ENCODE data around the gene CHCHD3. TPM values are rescaled to one million over a fixed set of nuclear protein-coding genes. Genes with fewer than 3 reads are reported as not detected.

Gene CHCHD3
- total and polyA plus RNA-seq, 2 donors: 22.5 to 56.6 TPM

DNA sequence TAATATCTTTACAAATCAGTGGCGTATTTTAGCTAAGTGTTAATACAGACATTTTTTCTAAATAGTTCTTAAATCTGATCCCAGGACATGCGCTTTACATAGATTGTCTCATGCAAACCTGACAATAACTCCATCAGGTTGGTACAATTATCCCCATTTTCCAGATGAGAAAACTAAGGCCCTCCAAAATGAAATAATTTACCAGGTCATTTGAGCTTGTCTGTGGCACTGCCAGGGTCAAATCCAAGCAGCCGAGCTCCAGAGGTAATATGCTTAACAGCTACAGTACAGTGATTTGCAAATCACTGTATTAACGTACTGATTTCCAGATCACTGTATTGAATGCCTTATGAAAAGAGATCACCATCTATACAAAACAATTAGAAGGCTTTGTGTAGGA is 223.1 kb downstream of the CHCHD3 start:
- DNase-seq (ENCODE audit: low read depth in 6 of 9, low spot score in 9 of 9): no peak

DNA sequence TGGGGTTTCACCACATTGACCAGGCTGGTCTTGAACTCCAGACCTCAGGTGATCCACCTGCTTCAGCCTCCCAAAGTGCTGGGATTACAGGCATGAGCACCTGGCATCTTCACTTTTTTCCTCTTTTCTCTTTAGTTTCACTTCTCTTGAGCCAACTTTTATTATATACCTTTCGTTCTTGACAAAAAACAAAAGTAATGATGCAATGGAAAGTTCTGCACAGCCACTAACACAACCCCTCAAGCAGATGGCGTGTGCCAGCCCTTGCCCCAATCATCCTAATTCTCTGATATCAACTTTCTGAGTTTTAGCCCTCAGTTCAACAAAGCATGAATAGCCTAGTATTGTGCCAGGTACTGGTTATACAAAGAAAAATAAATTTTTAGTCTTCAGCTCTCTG is 223.6 kb downstream of the CHCHD3 start:
- Histone ChIP-seq H3K36me3 (ENCODE audit: control insufficient read depth in 2 of 2, insufficient read depth in 2 of 2, low read length in 1 of 2) (no peaks in the 10 kb centered on the region), H3K27me3 (ENCODE audit: control insufficient read depth in 2 of 2, insufficient read depth in 1 of 2, low read length in 1 of 2) (no peaks in the 10 kb centered on the region), H3K4me3 (ENCODE audit: low read length in 2 of 2) (no peak overlapping the region), H3K4me1 (ENCODE audit: control insufficient read depth in 2 of 2, insufficient read depth in 2 of 2, low read length in 2 of 2) (no peaks in the 10 kb centered on the region), H3K27ac (ENCODE audit: low read depth in 1 of 2, low read length in 1 of 2) (no peak overlapping the region), H3K9me3 (ENCODE audit: control insufficient read depth in 2 of 2, insufficient read depth in 1 of 2, low read length in 1 of 2) (no peaks in the 10 kb centered on the region)
- no peak for DNase-seq (ENCODE audit: low read depth in 6 of 9, low spot score in 9 of 9)
- WGBS: 94% methylated on average over 2 of the region's 2 CpGs

More for the DNA sequence above, 223.1 kb downstream of the CHCHD3 start:
- no peaks in the 10 kb centered on the region for H3K36me3 ChIP-seq (ENCODE audit: control insufficient read depth in 2 of 2, insufficient read depth in 2 of 2, low read length in 1 of 2)
- H3K4me1 ChIP-seq (ENCODE audit: control insufficient read depth in 2 of 2, insufficient read depth in 2 of 2, low read length in 2 of 2): no peaks in the 10 kb centered on the region
- no peaks in the 10 kb centered on the region for H3K9me3 ChIP-seq (ENCODE audit: control insufficient read depth in 2 of 2, insufficient read depth in 1 of 2, low read length in 1 of 2)
- H3K27ac ChIP-seq (ENCODE audit: low read depth in 1 of 2, low read length in 1 of 2): no peak overlapping the region
- WGBS: 97% methylated on average over 4 of the region's 4 CpGs
- H3K4me3 ChIP-seq (ENCODE audit: low read length in 2 of 2): no peak overlapping the region
- no peaks in the 10 kb centered on the region for H3K27me3 ChIP-seq (ENCODE audit: control insufficient read depth in 2 of 2, insufficient read depth in 1 of 2, low read length in 1 of 2)

DNA sequence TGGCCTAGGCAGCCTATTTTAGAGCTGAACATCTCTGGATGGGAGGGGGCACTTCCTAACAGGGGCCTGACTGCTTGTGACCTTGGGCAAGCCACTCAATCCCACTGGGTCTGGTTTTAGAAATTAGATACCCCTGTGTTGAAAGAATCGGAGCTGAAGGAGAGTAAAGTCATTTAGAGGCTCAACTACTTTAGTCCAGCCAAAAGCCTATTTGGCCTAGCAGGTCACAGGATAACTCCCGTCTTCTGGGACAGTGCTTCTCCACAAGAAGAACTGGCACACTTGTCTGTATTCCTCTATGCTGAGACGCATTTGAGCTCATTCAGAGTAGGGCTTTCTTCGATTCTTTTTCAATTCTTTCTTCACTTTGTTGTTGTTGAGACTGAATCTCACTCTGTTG is 224.2 kb downstream of the CHCHD3 start:
- DNase-seq (ENCODE audit: low read depth in 6 of 9, low spot score in 9 of 9): no peak
- Histone ChIP-seq H3K27ac (ENCODE audit: low read depth in 1 of 2, low read length in 1 of 2) (no peak overlapping the region), H3K9me3 (ENCODE audit: control insufficient read depth in 2 of 2, insufficient read depth in 1 of 2, low read length in 1 of 2) (no peaks in the 10 kb centered on the region), H3K36me3 (ENCODE audit: control insufficient read depth in 2 of 2, insufficient read depth in 2 of 2, low read length in 1 of 2) (no peaks in the 10 kb centered on the region), H3K4me1 (ENCODE audit: control insufficient read depth in 2 of 2, insufficient read depth in 2 of 2, low read length in 2 of 2) (no peaks in the 10 kb centered on the region), H3K4me3 (ENCODE audit: low read length in 2 of 2) (no peak overlapping the region), H3K27me3 (ENCODE audit: control insufficient read depth in 2 of 2, insufficient read depth in 1 of 2, low read length in 1 of 2) (no peaks in the 10 kb centered on the region)
- 97% methylated on average over 4 of the region's 4 CpGs for WGBS

DNA sequence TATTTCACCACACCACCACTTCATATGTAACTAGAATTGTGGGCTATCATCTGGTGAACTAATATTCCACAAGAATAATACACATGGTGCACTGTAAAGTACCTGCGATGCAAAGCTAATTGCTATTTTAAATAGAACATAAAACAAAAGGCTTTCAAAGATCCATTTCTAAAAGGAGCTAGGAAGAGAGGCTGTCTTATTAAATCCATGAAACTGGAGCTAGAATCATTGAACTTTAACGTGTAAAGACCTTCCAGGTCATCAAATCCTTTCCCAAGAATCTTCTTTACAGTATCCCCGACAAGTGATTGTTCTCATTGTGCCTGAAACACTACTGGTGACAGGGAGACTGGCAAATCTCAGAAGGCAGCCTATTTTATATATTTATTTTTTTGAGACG is 224.9 kb downstream of the CHCHD3 start:
- Histone ChIP-seq H3K36me3 (ENCODE audit: control insufficient read depth in 2 of 2, insufficient read depth in 2 of 2, low read length in 1 of 2) (no peaks in the 10 kb centered on the region), H3K4me1 (ENCODE audit: control insufficient read depth in 2 of 2, insufficient read depth in 2 of 2, low read length in 2 of 2) (no peaks in the 10 kb centered on the region), H3K9me3 (ENCODE audit: control insufficient read depth in 2 of 2, insufficient read depth in 1 of 2, low read length in 1 of 2) (no peaks in the 10 kb centered on the region), H3K4me3 (ENCODE audit: low read length in 2 of 2) (no peak overlapping the region), H3K27me3 (ENCODE audit: control insufficient read depth in 2 of 2, insufficient read depth in 1 of 2, low read length in 1 of 2) (no peaks in the 10 kb centered on the region), H3K27ac (ENCODE audit: low read depth in 1 of 2, low read length in 1 of 2) (no peak overlapping the region)
- WGBS: 96% methylated on average over 4 of the region's 4 CpGs
- no peak for DNase-seq (ENCODE audit: low read depth in 6 of 9, low spot score in 9 of 9)

DNA sequence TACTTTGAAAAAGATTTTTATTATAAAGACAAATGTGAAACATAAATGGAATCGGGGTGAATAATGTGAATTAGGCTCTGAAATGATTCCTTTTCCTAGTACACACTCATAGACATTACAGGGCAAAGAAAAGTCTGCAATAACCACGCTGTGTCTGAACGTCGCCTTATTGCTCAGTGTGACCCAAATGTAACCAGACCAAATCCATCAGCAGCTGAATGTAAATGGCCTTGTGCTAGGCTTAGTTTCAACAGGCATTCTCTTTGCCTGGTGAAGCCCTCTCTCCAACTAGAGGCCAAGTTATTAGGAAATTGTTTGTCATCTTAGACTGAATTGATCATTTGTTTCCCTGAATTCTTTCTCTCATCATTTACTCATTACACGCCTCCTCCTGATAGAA is 225.5 kb downstream of the CHCHD3 start:
- Histone ChIP-seq H3K4me3 (ENCODE audit: low read length in 2 of 2) (no peak overlapping the region), H3K36me3 (ENCODE audit: control insufficient read depth in 2 of 2, insufficient read depth in 2 of 2, low read length in 1 of 2) (no peaks in the 10 kb centered on the region), H3K27me3 (ENCODE audit: control insufficient read depth in 2 of 2, insufficient read depth in 1 of 2, low read length in 1 of 2) (no peaks in the 10 kb centered on the region), H3K4me1 (ENCODE audit: control insufficient read depth in 2 of 2, insufficient read depth in 2 of 2, low read length in 2 of 2) (no peaks in the 10 kb centered on the region), H3K27ac (ENCODE audit: low read depth in 1 of 2, low read length in 1 of 2) (no peak overlapping the region), H3K9me3 (ENCODE audit: control insufficient read depth in 2 of 2, insufficient read depth in 1 of 2, low read length in 1 of 2) (no peaks in the 10 kb centered on the region)
- 98% methylated on average over 5 of the region's 5 CpGs for WGBS
- no peak for DNase-seq (ENCODE audit: low read depth in 6 of 9, low spot score in 9 of 9)

DNA sequence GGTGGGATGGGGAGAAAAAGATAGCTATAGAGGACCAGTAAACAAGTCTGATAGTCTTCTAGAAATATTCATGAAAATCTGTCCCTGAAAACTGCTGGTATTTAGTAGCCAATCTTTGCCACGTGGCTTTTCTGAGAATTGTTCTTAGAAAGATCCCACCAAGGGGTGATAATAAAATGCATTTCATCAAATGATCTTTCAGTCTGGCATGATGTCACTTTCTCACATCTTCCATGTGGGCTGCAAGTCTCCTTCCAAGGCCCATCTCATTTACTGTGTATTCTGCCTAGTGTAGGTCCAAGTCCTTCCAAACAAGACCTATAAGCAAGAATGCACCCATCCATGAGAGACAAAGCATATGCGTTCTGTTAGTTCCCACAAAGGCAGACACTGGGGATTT is 226.0 kb downstream of the CHCHD3 start:
- DNase-seq (ENCODE audit: low read depth in 6 of 9, low spot score in 9 of 9): no peak
- Histone ChIP-seq H3K4me3 (ENCODE audit: low read length in 2 of 2) (no peak overlapping the region), H3K9me3 (ENCODE audit: control insufficient read depth in 2 of 2, insufficient read depth in 1 of 2, low read length in 1 of 2) (no peaks in the 10 kb centered on the region), H3K27me3 (ENCODE audit: control insufficient read depth in 2 of 2, insufficient read depth in 1 of 2, low read length in 1 of 2) (no peaks in the 10 kb centered on the region), H3K4me1 (ENCODE audit: control insufficient read depth in 2 of 2, insufficient read depth in 2 of 2, low read length in 2 of 2) (no peaks in the 10 kb centered on the region), H3K27ac (ENCODE audit: low read depth in 1 of 2, low read length in 1 of 2) (no peak overlapping the region), H3K36me3 (ENCODE audit: control insufficient read depth in 2 of 2, insufficient read depth in 2 of 2, low read length in 1 of 2) (no peaks in the 10 kb centered on the region)
- WGBS: 97% methylated on average over 2 of the region's 2 CpGs

DNA sequence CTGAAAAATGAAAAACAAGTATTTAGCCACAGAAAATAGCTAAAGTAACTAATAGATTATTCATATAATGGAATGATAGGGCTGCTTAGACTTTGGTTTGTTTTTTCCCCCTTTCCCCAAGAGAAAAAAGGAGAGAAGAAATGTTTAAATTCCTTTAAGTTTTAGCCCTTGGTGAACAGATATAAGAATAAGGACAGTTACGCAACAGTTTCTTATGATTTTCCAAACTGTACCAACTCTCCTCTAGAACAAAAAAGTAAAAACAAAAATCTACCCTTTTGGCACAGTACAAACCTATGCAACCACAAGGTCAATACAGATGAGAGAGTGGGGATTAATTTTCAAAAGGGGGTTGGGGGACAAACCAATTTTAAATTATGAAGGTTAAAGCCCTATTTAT is 227.7 kb downstream of the CHCHD3 start:
- Histone ChIP-seq H3K36me3 (ENCODE audit: control insufficient read depth in 2 of 2, insufficient read depth in 2 of 2, low read length in 1 of 2) (no peaks in the 10 kb centered on the region), H3K27ac (ENCODE audit: low read depth in 1 of 2, low read length in 1 of 2) (no peak overlapping the region), H3K4me1 (ENCODE audit: control insufficient read depth in 2 of 2, insufficient read depth in 2 of 2, low read length in 2 of 2) (no peaks in the 10 kb centered on the region), H3K4me3 (ENCODE audit: low read length in 2 of 2) (no peak overlapping the region), H3K27me3 (ENCODE audit: control insufficient read depth in 2 of 2, insufficient read depth in 1 of 2, low read length in 1 of 2) (no peaks in the 10 kb centered on the region), H3K9me3 (ENCODE audit: control insufficient read depth in 2 of 2, insufficient read depth in 1 of 2, low read length in 1 of 2) (no peaks in the 10 kb centered on the region)
- WGBS: 100% methylated on average over 1 of the region's 1 CpG
- no peak for DNase-seq (ENCODE audit: low read depth in 6 of 9, low spot score in 9 of 9)

DNA sequence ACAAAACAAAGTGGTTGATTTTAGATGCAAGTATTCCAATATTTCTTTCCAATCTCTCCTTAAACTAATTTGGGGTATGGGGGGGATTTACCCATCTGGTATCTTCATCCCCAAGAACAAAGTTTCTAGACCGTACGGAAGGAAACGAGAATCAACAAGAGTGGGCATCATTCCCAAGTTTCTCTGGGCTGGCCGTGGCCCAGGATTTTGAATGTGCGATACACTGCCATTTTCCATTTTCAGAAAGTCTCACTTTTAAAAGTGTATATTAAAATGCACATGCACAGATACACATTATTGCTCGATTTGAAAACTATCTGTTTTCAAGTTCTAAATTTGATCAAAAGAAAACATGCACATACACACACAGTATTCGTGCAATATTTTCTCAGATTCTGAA is 234.5 kb downstream of the CHCHD3 start:
- no peak overlapping the region for H3K27ac ChIP-seq (ENCODE audit: low read depth in 1 of 2, low read length in 1 of 2)

DNA sequence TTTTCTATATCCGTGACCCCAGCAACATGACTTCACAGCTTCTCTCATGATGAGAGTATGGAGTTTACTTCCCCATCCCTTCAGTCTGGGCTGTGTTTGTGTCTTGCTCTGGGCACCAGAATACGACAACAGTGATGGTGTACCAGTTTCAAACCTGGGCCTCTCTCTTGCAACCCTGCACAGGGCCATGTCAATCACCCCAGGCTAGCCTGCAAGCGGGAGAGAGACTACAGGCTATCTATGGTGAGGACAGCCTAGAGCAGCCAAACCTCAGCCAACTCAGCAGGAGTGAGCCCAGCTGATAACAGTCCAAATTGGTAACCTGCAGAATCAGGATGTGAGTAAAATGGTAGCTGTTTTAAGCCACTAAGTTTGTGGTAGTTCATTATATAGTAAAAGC is 235.8 kb downstream of the CHCHD3 start:
- Histone ChIP-seq H3K36me3 (ENCODE audit: control insufficient read depth in 2 of 2, insufficient read depth in 2 of 2, low read length in 1 of 2) (no peaks in the 10 kb centered on the region), H3K27ac (ENCODE audit: low read depth in 1 of 2, low read length in 1 of 2) (no peak overlapping the region), H3K27me3 (ENCODE audit: control insufficient read depth in 2 of 2, insufficient read depth in 1 of 2, low read length in 1 of 2) (no peaks in the 10 kb centered on the region), H3K4me1 (ENCODE audit: control insufficient read depth in 2 of 2, insufficient read depth in 2 of 2, low read length in 2 of 2) (no peaks in the 10 kb centered on the region), H3K4me3 (ENCODE audit: low read length in 2 of 2) (no peak overlapping the region), H3K9me3 (ENCODE audit: control insufficient read depth in 2 of 2, insufficient read depth in 1 of 2, low read length in 1 of 2) (no peaks in the 10 kb centered on the region)
- 99% methylated on average over 3 of the region's 3 CpGs for WGBS
- no peak for DNase-seq (ENCODE audit: low read depth in 6 of 9, low spot score in 9 of 9)

More for the DNA sequence above, 234.5 kb downstream of the CHCHD3 start:
- 98% methylated on average over 7 of the region's 7 CpGs for WGBS
- H3K9me3 ChIP-seq (ENCODE audit: control insufficient read depth in 2 of 2, insufficient read depth in 1 of 2, low read length in 1 of 2): no peaks in the 10 kb centered on the region
- DNase-seq (ENCODE audit: low read depth in 6 of 9, low spot score in 9 of 9): no peak
- H3K4me3 ChIP-seq (ENCODE audit: low read length in 2 of 2): no peak overlapping the region
- no peaks in the 10 kb centered on the region for H3K27me3 ChIP-seq (ENCODE audit: control insufficient read depth in 2 of 2, insufficient read depth in 1 of 2, low read length in 1 of 2)
- H3K4me1 ChIP-seq (ENCODE audit: control insufficient read depth in 2 of 2, insufficient read depth in 2 of 2, low read length in 2 of 2): no peaks in the 10 kb centered on the region
- H3K36me3 ChIP-seq (ENCODE audit: control insufficient read depth in 2 of 2, insufficient read depth in 2 of 2, low read length in 1 of 2): no peaks in the 10 kb centered on the region

DNA sequence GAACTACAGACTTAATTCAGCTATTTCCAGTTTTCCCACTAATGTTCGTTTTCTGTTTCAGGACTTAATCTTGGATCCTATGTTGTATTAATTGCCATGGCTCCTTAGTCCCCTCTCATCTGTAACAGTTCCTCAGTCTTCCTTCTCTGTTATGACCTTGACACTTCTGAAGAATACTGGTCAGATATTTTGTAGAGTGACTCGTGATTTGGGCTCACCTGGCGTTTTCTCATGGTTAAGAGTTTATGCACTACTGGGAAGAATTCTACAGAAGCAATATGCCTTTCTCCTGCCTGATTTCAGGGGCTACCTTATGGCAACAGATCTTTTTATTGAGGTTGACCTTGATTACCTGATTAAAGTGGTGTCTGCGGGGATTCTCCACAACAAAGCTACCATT is 239.4 kb downstream of the CHCHD3 start:
- Histone ChIP-seq H3K4me1 (ENCODE audit: control insufficient read depth in 2 of 2, insufficient read depth in 2 of 2, low read length in 2 of 2) (no peaks in the 10 kb centered on the region), H3K36me3 (ENCODE audit: control insufficient read depth in 2 of 2, insufficient read depth in 2 of 2, low read length in 1 of 2) (no peaks in the 10 kb centered on the region), H3K9me3 (ENCODE audit: control insufficient read depth in 2 of 2, insufficient read depth in 1 of 2, low read length in 1 of 2) (no peaks in the 10 kb centered on the region), H3K4me3 (ENCODE audit: low read length in 2 of 2) (no peak overlapping the region), H3K27me3 (ENCODE audit: control insufficient read depth in 2 of 2, insufficient read depth in 1 of 2, low read length in 1 of 2) (no peaks in the 10 kb centered on the region), H3K27ac (ENCODE audit: low read depth in 1 of 2, low read length in 1 of 2) (no peak overlapping the region)
- DNase-seq (ENCODE audit: low read depth in 6 of 9, low spot score in 9 of 9): no peak
- WGBS: 97% methylated on average over 4 of the region's 4 CpGs
